Body of pancreas (tissue), 4 donors: Measurements from ENCODE around the gene UCN2.

ENCODE experiments used
- POLR2A ChIP-seq, 3 donors: fragments of 450-650 bp; IDR thresholded peaks; one replicate each; pipeline ENCODE4 v1.6.1; 2016; ENCODE audit warnings: antibody characterized with exemption in 3 of 3, mild to moderate bottlenecking in 2 of 3
- TF ChIP-seq, protein P1 (sequence below), 7 experiments: fragments of 450-650 bp in 4 of 7; fragments of 200-600 bp in 3 of 7; sonication (generic) in 3 of 7; IDR thresholded peaks; one replicate each; pipeline ENCODE4 v1.5.1; 2016 to 2019; ENCODE audit warnings: antibody characterized with exemption in 7 of 7

DNA sequence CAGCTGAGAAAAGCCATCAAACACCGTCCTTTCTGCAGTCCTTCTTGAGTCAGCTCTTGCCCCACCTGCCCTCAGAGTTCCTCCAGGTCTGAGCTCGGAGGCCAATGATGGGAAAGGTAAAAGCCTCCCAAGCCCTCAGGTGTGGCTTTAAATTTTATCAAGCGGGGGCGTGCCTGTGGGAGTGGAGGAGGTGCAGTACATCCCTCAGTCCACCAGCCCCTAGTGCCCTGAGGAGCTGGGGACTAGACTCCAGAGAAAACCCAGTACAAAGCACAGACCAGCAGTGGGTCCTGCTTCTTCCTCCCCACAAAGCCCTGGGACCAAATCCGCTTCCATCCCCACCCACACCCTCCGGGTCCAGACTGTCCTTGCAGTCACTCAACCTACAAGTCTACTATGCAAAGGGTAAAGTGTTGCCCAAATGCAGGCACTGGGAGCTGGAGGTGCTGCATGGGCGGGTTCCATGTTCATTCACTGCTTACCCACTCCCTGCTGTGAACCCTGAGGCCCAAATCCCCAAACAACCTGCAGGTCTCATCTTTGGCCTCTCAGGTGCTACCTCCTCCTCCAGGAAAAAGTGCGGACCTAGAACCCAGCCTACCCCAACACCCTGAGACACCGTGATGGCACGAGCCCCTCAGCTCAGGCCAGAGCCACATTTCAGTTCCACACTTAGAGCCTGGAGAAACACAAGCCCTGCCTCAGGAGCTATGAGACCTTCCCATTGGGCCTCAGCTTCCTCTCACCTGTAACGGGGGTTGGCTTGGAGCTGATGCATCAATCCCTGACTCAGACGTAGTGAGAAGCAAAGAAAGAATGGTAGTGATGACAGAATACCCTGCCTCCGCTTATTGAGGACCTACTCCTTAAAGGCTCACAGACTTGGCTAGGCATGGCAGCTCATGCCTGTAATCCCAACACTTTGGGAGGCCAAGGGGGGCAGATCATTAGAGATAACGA, 9.4 kb downstream of the UCN2 start:
- TF ChIP-seq, protein P1, sequence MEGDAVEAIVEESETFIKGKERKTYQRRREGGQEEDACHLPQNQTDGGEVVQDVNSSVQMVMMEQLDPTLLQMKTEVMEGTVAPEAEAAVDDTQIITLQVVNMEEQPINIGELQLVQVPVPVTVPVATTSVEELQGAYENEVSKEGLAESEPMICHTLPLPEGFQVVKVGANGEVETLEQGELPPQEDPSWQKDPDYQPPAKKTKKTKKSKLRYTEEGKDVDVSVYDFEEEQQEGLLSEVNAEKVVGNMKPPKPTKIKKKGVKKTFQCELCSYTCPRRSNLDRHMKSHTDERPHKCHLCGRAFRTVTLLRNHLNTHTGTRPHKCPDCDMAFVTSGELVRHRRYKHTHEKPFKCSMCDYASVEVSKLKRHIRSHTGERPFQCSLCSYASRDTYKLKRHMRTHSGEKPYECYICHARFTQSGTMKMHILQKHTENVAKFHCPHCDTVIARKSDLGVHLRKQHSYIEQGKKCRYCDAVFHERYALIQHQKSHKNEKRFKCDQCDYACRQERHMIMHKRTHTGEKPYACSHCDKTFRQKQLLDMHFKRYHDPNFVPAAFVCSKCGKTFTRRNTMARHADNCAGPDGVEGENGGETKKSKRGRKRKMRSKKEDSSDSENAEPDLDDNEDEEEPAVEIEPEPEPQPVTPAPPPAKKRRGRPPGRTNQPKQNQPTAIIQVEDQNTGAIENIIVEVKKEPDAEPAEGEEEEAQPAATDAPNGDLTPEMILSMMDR (IDR thresholded peaks at IDR 0.05): no peak
- no peak for TF ChIP-seq POLR2A (IDR thresholded peaks at IDR 0.05)
